Upper lobe of left lung (tissue), 6 donors: Measurements from ENCODE around the gene VPS11. TPM values are rescaled to one million over a fixed set of nuclear protein-coding genes. Genes with fewer than 3 reads are reported as not detected.

Experiments
- ATAC-seq, 2 donors: fragments of 200-7000 bp; cut with Tn5 transposase; one replicate each; pipeline ENCODE4 v1.9.1; 2022; ENCODE audit warnings: mild to moderate bottlenecking in 2 of 2, moderate library complexity in 2 of 2; ENCODE audit not compliant: low FRiP score in 2 of 2
- DNase-seq, 2 donors: peaks; one replicate each; pipeline ENCODE4 v3.0.0-alpha.2; 2019 to 2020
- H3K27ac ChIP-seq, 4 donors: fragments of 200-600 bp; sonication (generic); one replicate each; pipeline ENCODE4 v1.5.1; 2016 to 2019
- H3K27me3 ChIP-seq, 4 donors: fragments of 200-600 bp; sonication (generic); one replicate each; pipeline ENCODE4 v1.5.1; 2017 to 2019
- H3K36me3 ChIP-seq, 4 donors: fragments of 200-600 bp; sonication (generic); one replicate each; pipeline ENCODE4 v1.5.1; 2016 to 2019
- H3K4me1 ChIP-seq, 4 donors: fragments of 200-600 bp; sonication (generic); one replicate each; pipeline ENCODE4 v1.5.1; 2018 to 2019
- H3K4me3 ChIP-seq, 4 donors: fragments of 200-600 bp; sonication (generic); one replicate each; pipeline ENCODE4 v1.5.1; 2017 to 2019; ENCODE audit warnings: mild to moderate bottlenecking in 2 of 4, moderate library complexity in 1 of 4
- H3K9me3 ChIP-seq, 4 donors: fragments of 200-600 bp; sonication (generic); one replicate each; pipeline ENCODE4 v1.5.1; 2018 to 2019
- EP300 ChIP-seq, 4 donors: sonication (generic); formaldehyde crosslinking; IDR thresholded peaks; one replicate each; pipeline ENCODE4 v1.5.1; 2017; ENCODE audit warnings: antibody characterized with exemption in 4 of 4, control low read depth in 2 of 4
- POLR2A ChIP-seq, 4 donors: fragments of 450-650 bp; IDR thresholded peaks; one replicate each; pipeline ENCODE4 v1.5.1; 2016 to 2017; ENCODE audit warnings: antibody characterized with exemption in 4 of 4, mild to moderate bottlenecking in 2 of 4
- POLR2AphosphoS5 ChIP-seq, 2 donors: sonication (generic); formaldehyde crosslinking; IDR thresholded peaks; one replicate each; pipeline ENCODE4 v1.5.1; 2017; ENCODE audit warnings: antibody characterized with exemption in 2 of 2
- WGBS, 2 donors: methylation state at CpG; one replicate each; pipeline ENCODE4 v1.1.5; 2017 to 2018; 5-methylcytosine and 5-hydroxymethylcytosine counted together
- total RNA-seq, 6 donors: library from RNA; depleted of rRNA in 4 of 6; stranded (reverse); fragments of >200 nt in 4 of 6; gene quantifications; one replicate each; pipeline versions ENCODE4 v1.1.0 to v1.2.1, GENCODE V29; 2016 to 2021
- TF ChIP-seq, protein P1 (sequence below), 6 experiments: fragments of 450-650 bp in 4 of 6; fragments of 200-600 bp in 2 of 6; sonication (generic) in 2 of 6; IDR thresholded peaks; one replicate each; pipeline ENCODE4 v1.5.1; 2016 to 2019; ENCODE audit warnings: antibody characterized with exemption in 6 of 6
- donor health status: DM: no; HTN: no; CAD: no; lungs with moderate emphysema.
- donor health status: DM: no; HTN: yes; CAD: no; lungs with severe emphysema.

VPS11 gene
- total RNA-seq, 6 donors from 2014 or later: 24.9 to 88.0 (median 40.4) TPM

GRCh38 chr11:119130662-119131061, 63.0 kb downstream of the VPS11 start:
- 53 to 69% methylated on average over 3 of the region's 3 CpGs for WGBS, 2 donors
- no peak for DNase-seq
- H3K27ac ChIP-seq: no peak overlapping the region
- no peak for ATAC-seq
- H3K27me3 ChIP-seq: no peaks in the 10 kb centered on the region
- TF ChIP-seq POLR2A (IDR thresholded peaks at IDR 0.05): no peak
- TF ChIP-seq, protein P1, sequence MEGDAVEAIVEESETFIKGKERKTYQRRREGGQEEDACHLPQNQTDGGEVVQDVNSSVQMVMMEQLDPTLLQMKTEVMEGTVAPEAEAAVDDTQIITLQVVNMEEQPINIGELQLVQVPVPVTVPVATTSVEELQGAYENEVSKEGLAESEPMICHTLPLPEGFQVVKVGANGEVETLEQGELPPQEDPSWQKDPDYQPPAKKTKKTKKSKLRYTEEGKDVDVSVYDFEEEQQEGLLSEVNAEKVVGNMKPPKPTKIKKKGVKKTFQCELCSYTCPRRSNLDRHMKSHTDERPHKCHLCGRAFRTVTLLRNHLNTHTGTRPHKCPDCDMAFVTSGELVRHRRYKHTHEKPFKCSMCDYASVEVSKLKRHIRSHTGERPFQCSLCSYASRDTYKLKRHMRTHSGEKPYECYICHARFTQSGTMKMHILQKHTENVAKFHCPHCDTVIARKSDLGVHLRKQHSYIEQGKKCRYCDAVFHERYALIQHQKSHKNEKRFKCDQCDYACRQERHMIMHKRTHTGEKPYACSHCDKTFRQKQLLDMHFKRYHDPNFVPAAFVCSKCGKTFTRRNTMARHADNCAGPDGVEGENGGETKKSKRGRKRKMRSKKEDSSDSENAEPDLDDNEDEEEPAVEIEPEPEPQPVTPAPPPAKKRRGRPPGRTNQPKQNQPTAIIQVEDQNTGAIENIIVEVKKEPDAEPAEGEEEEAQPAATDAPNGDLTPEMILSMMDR (IDR thresholded peaks at IDR 0.05): no peak
- no peak for TF ChIP-seq POLR2AphosphoS5 (IDR thresholded peaks at IDR 0.05)
- TF ChIP-seq EP300 (IDR thresholded peaks at IDR 0.05): no peak
- no peaks in the 10 kb centered on the region for H3K9me3 ChIP-seq
- no peak overlapping the region for H3K4me3 ChIP-seq
- H3K4me1 ChIP-seq: no peaks in the 10 kb centered on the region
- peaks cover 17 to 85% (median 53%) of the 10 kb centered on the region in 4 donors for H3K36me3 ChIP-seq

Other genes starting within 250 kb of the VPS11 start
- gene CXCR5, start 183.9 kb upstream of the VPS11 start, total RNA-seq: under 1 TPM in 4 of 6 donors, not detected in 2; under 0.01 to 0.17 (median 0.16) TPM
- gene BCL9L, start 141.9 kb upstream of the VPS11 start, total RNA-seq: 10 to 100 TPM; 28.7 to 70.2 (median 66.4) TPM
- gene UPK2, start 111.5 kb upstream of the VPS11 start, total RNA-seq: not detected
- gene FOXR1, start 96.1 kb upstream of the VPS11 start, total RNA-seq: not detected
- 100 to 1,000 TPM in 3 of 6 donors, 10 to 100 TPM in 3; 44.3 to 407 (median 94.3) TPM for gene CENATAC, start 69.7 kb upstream of the VPS11 start, total RNA-seq
- 1,000 to 10,000 TPM in 2 of 6 donors, 100 to 1,000 TPM in 4; 253 to 1,288 (median 830) TPM for gene RPS25, start 49.5 kb upstream of the VPS11 start, total RNA-seq
- gene TRAPPC4, start 49.1 kb upstream of the VPS11 start, total RNA-seq: 10 to 100 TPM; 44.2 to 77.5 (median 63.6) TPM
- 10 to 100 TPM; 11.4 to 29.0 (median 19.9) TPM for gene SLC37A4, start 36.9 kb upstream of the VPS11 start, total RNA-seq
- 100 to 1,000 TPM in 1 of 6 donors, 10 to 100 TPM in 5; 33.5 to 202 (median 72.7) TPM for gene HYOU1, start 10.6 kb upstream of the VPS11 start, total RNA-seq
- gene HMBS, start 17.1 kb downstream of the VPS11 start, total RNA-seq: 10 to 100 TPM in 5 of 6 donors, 1 to 10 TPM in 1; 8.4 to 20.4 (median 13.4) TPM
- 10 to 100 TPM; 18.6 to 43.9 (median 28.3) TPM for gene DPAGT1, start 34.0 kb downstream of the VPS11 start, total RNA-seq
- gene C2CD2L, start 39.5 kb downstream of the VPS11 start, total RNA-seq: 10 to 100 TPM; 13.0 to 26.2 (median 19.8) TPM
- gene HINFP, start 53.8 kb downstream of the VPS11 start, total RNA-seq: 10 to 100 TPM; 22.3 to 90.1 (median 25.6) TPM
- under 1 TPM in 2 of 6 donors, not detected in 4; 0.06 to 0.78 TPM for gene ABCG4, start 81.2 kb downstream of the VPS11 start, total RNA-seq
- 10 to 100 TPM; 13.1 to 34.5 (median 20.2) TPM for gene NLRX1, start 100.9 kb downstream of the VPS11 start, total RNA-seq
- 1 to 10 TPM in 1 of 6 donors, under 1 TPM in 3, not detected in 2; 0.29 to 1.0 (median 0.81) TPM for gene NHERF4, start 117.7 kb downstream of the VPS11 start, total RNA-seq
- 10 to 100 TPM; 15.4 to 32.2 (median 18.9) TPM for gene CBL, start 138.5 kb downstream of the VPS11 start, total RNA-seq
- gene MCAM, start 249.3 kb downstream of the VPS11 start, total RNA-seq: 100 to 1,000 TPM in 3 of 6 donors, 10 to 100 TPM in 3; 39.8 to 222 (median 76.5) TPM